OCI-LY7 (cell line): ENCODE results near the gene NUDT21. TPM values are rescaled to one million over a fixed set of nuclear protein-coding genes. Genes with fewer than 3 reads are reported as not detected.

Experiments used
- BruUV-seq: library from RNA; stranded (reverse); fragments of 400-500 nt; replicated peaks from 2 replicates; lab custom pipeline; 2021; lab: Mats Ljungman, UMichigan
- CTCF ChIA-PET: fragments of 300-600 bp; sonication (Branson Sonifier 250); formaldehyde crosslinking; loops from one replicate; lab custom pipeline; 2022; ENCODE audit warnings: antibody characterized with exemption; ENCODE audit not compliant: unreplicated experiment; lab: Charles Lee
- POLR2A ChIA-PET: fragments of 300-600 bp; sonication (Branson Sonifier 250); formaldehyde crosslinking; loops from one replicate; lab custom pipeline; 2022; ENCODE audit warnings: antibody characterized with exemption; lab: Charles Lee
- DNase-seq: peaks from one replicate; pipeline ENCODE4 v3.0.0-alpha.2; 2015; ENCODE audit warnings: low spot score
- H2AFZ ChIP-seq: fragments of 200-600 bp; sonication (generic), shearing (Covaris generic); 2 replicates; pipeline ENCODE4 v1.6.1; 2014; ENCODE audit warnings: mild to moderate bottlenecking, antibody characterized with exemption, low read length, moderate library complexity
- H3K27ac ChIP-seq: fragments of 200-600 bp; sonication (generic); 2 replicates; pipeline ENCODE4 v1.5.1; 2014; ENCODE audit warnings: mixed run types, low read depth, mild to moderate bottlenecking, moderate library complexity, low read length, inconsistent platforms; ENCODE audit not compliant: poor library complexity, severe bottlenecking
- H3K36me3 ChIP-seq: fragments of 200-600 bp; sonication (generic); 2 replicates; pipeline ENCODE4 v1.6.1; 2014; ENCODE audit warnings: mild to moderate bottlenecking, antibody characterized with exemption, low read length, moderate library complexity, mixed read lengths; ENCODE audit not compliant: insufficient read depth
- H3K4me1 ChIP-seq: fragments of 200-600 bp; sonication (generic); 2 replicates; pipeline ENCODE4 v1.5.1; 2014; ENCODE audit warnings: mild to moderate bottlenecking, low read length; ENCODE audit not compliant: insufficient read depth, poor library complexity, severe bottlenecking
- H3K4me2 ChIP-seq: fragments of 200-600 bp; sonication (generic); 2 replicates; pipeline ENCODE4 v1.6.1; 2014; ENCODE audit warnings: mild to moderate bottlenecking, low read length
- H3K4me3 ChIP-seq: fragments of 200-600 bp; sonication (generic); 2 replicates; pipeline ENCODE4 v1.5.1; 2014; ENCODE audit warnings: mild to moderate bottlenecking, low read depth, low read length; ENCODE audit not compliant: poor library complexity, severe bottlenecking
- H3K79me2 ChIP-seq: fragments of 200-600 bp; sonication (generic); 2 replicates; pipeline ENCODE4 v1.6.1; 2016; ENCODE audit warnings: low read depth, mild to moderate bottlenecking, low read length, moderate library complexity, mixed read lengths; ENCODE audit not compliant: insufficient read depth
- H3K9me2 ChIP-seq: fragments of 200-600 bp; sonication (generic); 2 replicates; pipeline ENCODE4 v1.6.1; 2016; ENCODE audit warnings: mild to moderate bottlenecking, low read length, mixed read lengths; ENCODE audit not compliant: insufficient read depth
- H3K9me3 ChIP-seq: fragments of 200-600 bp; sonication (generic); 2 replicates; pipeline ENCODE4 v1.6.1; 2014; ENCODE audit warnings: mild to moderate bottlenecking, mixed run types, low read length, mixed read lengths
- H4K20me1 ChIP-seq: fragments of 200-600 bp; sonication (generic); 2 replicates; pipeline ENCODE4 v1.6.1; 2014; ENCODE audit warnings: mild to moderate bottlenecking, antibody characterized with exemption, low read length, moderate library complexity, mixed read lengths; ENCODE audit not compliant: insufficient read depth
- EZH2phosphoT487 ChIP-seq: fragments of 200-600 bp; sonication (generic); IDR thresholded peaks from 2 replicates; pipeline ENCODE4 v1.6.1; 2018; ENCODE audit warnings: low read depth, borderline replicate concordance, mild to moderate bottlenecking, mixed run types, antibody characterized with exemption, low read length, moderate library complexity, mixed read lengths
- intact Hi-C: fragments of 100-400 bp; cut with micrococcal nuclease; formaldehyde crosslinking; loops from one replicate; pipeline ENCODE4 v1.10.0; 2022; ENCODE audit not compliant: unreplicated experiment
- total RNA-seq, 2 experiments: library from RNA; depleted of rRNA in 1 of 2; stranded (reverse); fragments of >200 nt in 1 of 2; shearing (Covaris generic) in 1 of 2; gene quantifications; 2 replicates each; pipeline ENCODE4 v1.2.3, GENCODE V29; 2014 to 2022
- TF ChIP-seq, protein P1 (sequence below): fragments of 200-600 bp; sonication (generic); conservative IDR thresholded peaks from 2 replicates; pipeline ENCODE4 v1.5.1; 2014; ENCODE audit warnings: mild to moderate bottlenecking, antibody characterized with exemption, low read length, moderate library complexity, mixed read lengths

NUDT21 gene
- total RNA-seq, 2 experiments from 2014 or later: 229 to 273 TPM

DNA sequence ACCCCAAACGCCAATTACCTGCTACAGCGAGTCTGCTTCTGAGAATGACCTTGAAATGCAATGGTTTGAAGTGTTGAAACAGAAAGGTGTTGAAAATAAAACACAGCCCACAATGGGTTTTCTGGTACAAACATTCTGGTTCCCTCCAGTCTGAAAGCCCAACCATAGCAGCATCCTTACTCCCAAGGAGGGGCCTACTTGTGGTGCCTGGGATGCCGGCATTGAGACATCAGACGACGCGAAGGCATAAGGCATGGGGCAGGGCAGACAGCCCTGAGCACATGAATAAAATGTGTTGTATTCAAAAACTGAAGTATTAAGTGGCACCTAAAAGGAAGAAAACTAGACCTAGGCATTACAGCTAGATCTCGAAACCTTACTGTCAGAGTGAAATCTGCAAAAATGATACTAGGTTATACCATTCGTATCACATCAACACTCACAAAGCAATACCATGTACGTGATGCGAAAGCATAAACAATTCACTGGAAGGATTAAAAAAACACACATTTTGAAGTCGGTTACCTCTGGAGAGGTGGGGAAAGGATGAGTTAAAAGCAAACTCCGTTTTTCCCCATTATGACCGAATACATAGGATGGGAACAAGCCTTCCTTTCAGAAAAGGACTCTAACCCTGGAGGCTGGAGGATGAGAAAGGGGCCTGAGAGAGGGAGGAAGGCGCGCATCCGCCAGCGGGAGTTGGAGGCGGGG is 702 bp downstream of the NUDT21 start:
- Histone ChIP-seq H3K79me2 (peaks cover 80% of the 10 kb centered on the region), H3K27ac (peak overlapping the region; percentile 78), H4K20me1 (peaks cover 54% of the 10 kb centered on the region), H3K36me3 (peaks cover 64% of the 10 kb centered on the region), H3K9me2 (no peaks in the 10 kb centered on the region), H3K4me2 (peak overlapping the region; percentile 95), H2AFZ (peak overlapping the region; percentile 51; the same call in 1 of the 2 replicates), H3K9me3 (no peaks in the 10 kb centered on the region), H3K4me1 (peaks cover 28% of the 10 kb centered on the region), H3K4me3 (peak overlapping the region; percentile 89)
- ChIA-PET CTCF (interaction anchor here (0.6 kb wide), 1 partner anchor 322 kb away, joined by 3 read pairs; no protein-coding TSS in a partner anchor), POLR2A (interaction anchor here (0.5 to 1.5 kb wide), 12 partner anchors 8 to 107 kb away, joined by 3 to 9 read pairs (median 3); no protein-coding TSS in a partner anchor)
- intact Hi-C loops: loop anchor here (2.0 kb wide), 1 partner anchor 26 kb away; the partner anchor contains the start of gene AMFR
- no TSS peak for BruUV-seq
- DNase-seq: peak; percentile 23
- TF ChIP-seq EZH2phosphoT487: no peak
- TF ChIP-seq, protein P1, sequence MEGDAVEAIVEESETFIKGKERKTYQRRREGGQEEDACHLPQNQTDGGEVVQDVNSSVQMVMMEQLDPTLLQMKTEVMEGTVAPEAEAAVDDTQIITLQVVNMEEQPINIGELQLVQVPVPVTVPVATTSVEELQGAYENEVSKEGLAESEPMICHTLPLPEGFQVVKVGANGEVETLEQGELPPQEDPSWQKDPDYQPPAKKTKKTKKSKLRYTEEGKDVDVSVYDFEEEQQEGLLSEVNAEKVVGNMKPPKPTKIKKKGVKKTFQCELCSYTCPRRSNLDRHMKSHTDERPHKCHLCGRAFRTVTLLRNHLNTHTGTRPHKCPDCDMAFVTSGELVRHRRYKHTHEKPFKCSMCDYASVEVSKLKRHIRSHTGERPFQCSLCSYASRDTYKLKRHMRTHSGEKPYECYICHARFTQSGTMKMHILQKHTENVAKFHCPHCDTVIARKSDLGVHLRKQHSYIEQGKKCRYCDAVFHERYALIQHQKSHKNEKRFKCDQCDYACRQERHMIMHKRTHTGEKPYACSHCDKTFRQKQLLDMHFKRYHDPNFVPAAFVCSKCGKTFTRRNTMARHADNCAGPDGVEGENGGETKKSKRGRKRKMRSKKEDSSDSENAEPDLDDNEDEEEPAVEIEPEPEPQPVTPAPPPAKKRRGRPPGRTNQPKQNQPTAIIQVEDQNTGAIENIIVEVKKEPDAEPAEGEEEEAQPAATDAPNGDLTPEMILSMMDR: no peak

- no TSS peak for BruUV-seq
- POLR2A ChIA-PET: no interaction called here
- Histone ChIP-seq H3K4me3 (peak overlapping the region; percentile 89), H3K27ac (no peak overlapping the region), H2AFZ (no peak overlapping the region), H3K36me3 (peaks cover 64% of the 10 kb centered on the region), H3K4me1 (peaks cover 22% of the 10 kb centered on the region), H3K4me2 (peak overlapping the region; percentile 95), H3K9me2 (no peaks in the 10 kb centered on the region), H3K79me2 (peaks cover 76% of the 10 kb centered on the region), H3K9me3 (no peaks in the 10 kb centered on the region), H4K20me1 (peaks cover 47% of the 10 kb centered on the region)
- intact Hi-C loops: no loop called here
- no peak for DNase-seq
- CTCF ChIA-PET: no interaction called here
- TF ChIP-seq, protein P1: no peak
- TF ChIP-seq EZH2phosphoT487: no peak
These were observed 3.1 kb downstream of the NUDT21 start for GRCh38 chr16:56448005-56448404.

DNA sequence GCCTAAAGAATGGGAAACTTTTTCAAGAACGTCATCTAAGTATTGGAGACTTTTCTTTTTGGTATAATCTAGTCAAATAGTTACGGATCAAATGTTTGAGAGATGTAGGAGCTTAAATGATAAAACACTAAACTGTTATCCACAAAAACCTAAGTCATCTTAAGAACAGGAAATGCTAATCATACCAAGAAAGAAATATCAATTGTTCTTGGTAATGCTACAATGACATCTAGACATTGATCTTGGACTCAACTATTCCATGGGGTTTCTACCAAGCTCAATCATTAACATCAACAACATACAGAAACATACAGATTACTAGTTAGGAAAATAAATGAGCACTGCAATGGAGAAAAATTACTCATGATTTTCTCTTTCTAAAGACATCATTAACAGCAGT is 3.8 kb downstream of the NUDT21 start:
- Histone ChIP-seq H2AFZ (no peak overlapping the region), H3K4me2 (peak overlapping the region; percentile 95; the same call in 1 of the 2 replicates), H3K79me2 (peaks cover 69% of the 10 kb centered on the region), H3K4me3 (no peak overlapping the region), H4K20me1 (peaks cover 42% of the 10 kb centered on the region), H3K36me3 (peaks cover 70% of the 10 kb centered on the region), H3K4me1 (peaks cover 19% of the 10 kb centered on the region), H3K9me2 (no peaks in the 10 kb centered on the region), H3K27ac (no peak overlapping the region), H3K9me3 (no peaks in the 10 kb centered on the region)
- no peak for DNase-seq
- ChIA-PET POLR2A (interaction anchor here (1.2 kb wide), 1 partner anchor 10 kb away, joined by 3 read pairs; no protein-coding TSS in a partner anchor), CTCF (no interaction called here)
- TF ChIP-seq EZH2phosphoT487: no peak
- TF ChIP-seq, protein P1: no peak
- intact Hi-C loops: no loop called here
- BruUV-seq: no TSS peak
